NCI-H2029 (cell line): Measurements from ENCODE around the gene LRPPRC.

ENCODE experiments used
- DNase-seq: peaks from one replicate; lab custom pipeline; 2025; lab: John Stamatoyannopoulos, UW

The LRPPRC gene

GRCh38 chr2:43854671-43855070, 141.1 kb downstream of the LRPPRC start:
- DNase-seq = no peak

- DNase-seq = no peak
These were observed 142.4 kb downstream of the LRPPRC start for GRCh38 chr2:43853141-43854081.

DNA sequence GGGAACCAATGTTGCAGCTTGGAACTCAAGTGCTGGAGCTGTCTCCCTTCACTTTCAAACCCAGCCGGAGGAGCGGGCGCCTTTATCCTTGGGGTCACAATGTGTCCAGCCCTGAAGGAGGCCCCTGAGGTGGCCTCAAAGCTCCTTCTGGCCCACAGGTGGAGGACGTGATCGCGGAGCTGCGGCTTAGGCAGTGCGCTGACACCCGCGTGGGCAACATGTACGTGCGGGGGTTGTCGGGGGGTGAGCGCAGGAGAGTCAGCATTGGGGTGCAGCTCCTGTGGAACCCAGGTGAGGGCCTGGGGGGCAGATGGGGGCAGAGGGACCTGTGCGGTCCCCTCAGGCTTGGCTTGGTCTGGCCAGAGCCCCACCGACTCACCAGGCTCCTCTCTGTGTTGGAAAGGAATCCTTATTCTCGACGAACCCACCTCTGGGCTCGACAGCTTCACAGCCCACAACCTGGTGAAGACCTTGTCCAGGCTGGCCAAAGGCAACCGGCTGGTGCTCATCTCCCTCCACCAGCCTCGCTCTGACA, 143.5 kb downstream of the LRPPRC start:
- DNase-seq = no peak

DNA sequence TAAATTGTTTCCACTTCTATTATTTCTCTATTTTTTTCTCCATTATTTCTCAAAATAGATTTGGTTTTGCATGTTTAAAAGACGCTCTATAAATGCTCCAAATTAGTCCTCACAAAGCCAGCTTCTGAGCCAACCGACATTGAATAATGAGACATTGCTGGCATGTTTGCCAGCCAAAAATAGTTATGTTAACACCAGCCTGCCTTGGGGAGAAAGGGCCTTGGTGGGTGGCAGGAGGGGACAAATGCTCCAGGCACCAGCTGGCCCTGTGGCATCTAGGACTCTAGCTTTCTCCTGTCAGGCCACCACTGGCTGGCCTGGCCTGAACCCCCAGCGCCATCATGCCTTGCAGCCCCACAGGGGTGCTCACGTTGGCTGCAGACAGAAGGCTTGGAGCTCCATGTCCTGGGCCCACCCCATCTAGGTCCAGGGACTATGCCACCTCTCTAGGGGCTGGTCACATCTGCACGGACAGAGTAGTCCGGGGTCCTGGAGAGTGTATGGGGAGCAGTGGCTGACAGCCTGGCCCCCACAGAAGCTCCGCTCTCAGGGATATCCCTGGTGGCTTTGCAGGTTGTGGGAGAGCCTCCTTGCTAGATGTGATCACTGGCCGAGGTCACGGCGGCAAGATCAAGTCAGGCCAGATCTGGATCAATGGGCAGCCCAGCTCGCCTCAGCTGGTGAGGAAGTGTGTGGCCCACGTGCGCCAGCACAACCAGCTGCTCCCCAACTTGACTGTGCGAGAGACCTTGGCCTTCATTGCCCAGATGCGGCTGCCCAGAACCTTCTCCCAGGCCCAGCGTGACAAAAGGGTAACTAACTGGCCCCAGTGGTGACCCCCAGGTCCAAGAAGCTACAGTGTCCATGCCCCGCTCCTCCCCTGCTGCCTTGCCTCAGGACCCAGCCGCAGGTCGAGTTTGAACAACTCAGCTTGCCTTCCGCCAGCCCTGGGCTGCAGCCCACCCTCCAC, 144.5 kb downstream of the LRPPRC start:
- DNase-seq = no peak

DNA sequence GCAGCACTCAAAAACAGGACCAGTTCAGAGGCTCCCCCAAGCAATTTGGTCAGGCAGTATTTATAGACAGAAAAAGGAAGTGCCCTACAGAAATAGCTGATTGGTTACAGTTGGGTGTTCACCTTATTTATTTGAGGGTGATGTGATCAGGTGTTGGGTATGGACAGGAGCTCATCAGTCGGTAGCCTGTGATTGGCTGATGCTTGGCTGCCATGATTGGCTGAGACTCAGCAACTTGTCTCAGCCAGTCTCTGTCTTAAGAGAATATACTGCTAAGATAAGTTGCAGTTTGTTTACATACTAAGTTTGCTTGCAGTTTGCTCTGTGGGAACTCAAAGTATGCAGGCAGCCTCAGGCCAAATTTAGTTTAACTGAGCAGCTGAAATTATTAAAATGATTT, 147.6 kb downstream of the LRPPRC start:
- DNase-seq = no peak

DNA sequence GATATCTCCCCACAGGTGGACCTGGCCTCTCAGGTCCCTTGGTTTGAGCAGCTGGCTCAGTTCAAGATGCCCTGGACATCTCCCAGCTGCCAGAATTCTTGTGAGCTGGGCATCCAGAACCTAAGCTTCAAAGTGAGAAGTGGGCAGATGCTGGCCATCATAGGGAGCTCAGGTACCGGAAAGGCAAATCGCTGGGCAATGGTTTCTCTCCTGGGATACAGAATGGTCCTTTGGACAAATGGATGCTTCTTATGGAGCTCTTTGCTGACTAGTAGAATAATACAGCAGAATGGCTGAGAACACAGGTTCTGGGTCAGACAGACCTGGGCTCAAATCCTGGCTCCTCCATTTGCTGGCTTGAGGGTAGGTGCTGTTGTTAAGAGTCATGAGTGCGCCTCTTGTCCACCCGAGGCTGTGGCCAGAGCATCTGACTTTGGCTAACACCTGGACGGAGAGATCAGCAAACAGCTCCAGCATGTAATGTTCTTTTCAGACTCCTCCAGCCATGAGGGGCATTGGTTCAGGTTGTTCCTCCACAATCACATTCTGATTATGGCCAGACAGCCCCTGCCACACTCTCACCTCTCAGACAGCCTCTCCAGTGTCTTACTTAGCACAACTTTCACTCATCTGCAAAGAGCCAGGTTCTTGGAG, 149.5 kb downstream of the LRPPRC start:
- no peak for DNase-seq

DNA sequence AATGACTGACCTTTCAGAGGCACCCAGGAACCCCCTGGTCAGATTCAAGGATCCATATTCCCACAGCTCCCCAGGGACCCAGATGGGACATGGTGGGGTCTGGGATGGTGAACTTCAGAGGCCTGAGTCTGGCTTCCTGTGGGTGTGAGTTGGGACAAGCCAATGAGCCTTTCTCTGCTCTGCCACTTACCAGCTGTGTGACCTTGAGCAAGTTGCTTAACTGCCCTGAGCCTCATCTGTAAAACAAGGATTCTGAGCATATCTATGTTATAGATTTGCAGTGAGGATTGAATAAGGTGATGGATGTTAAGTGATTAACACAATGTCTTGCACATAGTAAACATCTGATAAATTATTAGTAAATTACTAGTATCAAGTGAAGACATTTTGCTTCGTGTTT, 150.6 kb downstream of the LRPPRC start:
- no peak for DNase-seq

DNA sequence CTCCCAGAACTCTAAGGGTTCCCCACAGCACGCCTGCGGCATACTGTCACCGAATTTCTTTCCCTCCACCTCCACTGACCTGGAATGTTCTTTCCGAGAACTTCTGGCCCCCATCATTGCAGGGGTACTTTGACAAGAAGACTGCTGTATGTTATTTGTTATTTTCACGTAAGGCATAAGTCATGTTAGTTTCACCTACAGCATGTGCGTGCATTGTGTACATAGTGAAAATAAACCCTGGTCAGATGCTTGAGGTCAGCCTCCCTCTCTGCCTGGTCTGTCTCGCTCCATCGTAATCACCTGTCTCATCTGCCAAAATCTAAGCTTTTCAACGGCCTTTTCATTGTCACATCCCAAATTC, 152.9 kb downstream of the LRPPRC start:
- no peak for DNase-seq

DNA sequence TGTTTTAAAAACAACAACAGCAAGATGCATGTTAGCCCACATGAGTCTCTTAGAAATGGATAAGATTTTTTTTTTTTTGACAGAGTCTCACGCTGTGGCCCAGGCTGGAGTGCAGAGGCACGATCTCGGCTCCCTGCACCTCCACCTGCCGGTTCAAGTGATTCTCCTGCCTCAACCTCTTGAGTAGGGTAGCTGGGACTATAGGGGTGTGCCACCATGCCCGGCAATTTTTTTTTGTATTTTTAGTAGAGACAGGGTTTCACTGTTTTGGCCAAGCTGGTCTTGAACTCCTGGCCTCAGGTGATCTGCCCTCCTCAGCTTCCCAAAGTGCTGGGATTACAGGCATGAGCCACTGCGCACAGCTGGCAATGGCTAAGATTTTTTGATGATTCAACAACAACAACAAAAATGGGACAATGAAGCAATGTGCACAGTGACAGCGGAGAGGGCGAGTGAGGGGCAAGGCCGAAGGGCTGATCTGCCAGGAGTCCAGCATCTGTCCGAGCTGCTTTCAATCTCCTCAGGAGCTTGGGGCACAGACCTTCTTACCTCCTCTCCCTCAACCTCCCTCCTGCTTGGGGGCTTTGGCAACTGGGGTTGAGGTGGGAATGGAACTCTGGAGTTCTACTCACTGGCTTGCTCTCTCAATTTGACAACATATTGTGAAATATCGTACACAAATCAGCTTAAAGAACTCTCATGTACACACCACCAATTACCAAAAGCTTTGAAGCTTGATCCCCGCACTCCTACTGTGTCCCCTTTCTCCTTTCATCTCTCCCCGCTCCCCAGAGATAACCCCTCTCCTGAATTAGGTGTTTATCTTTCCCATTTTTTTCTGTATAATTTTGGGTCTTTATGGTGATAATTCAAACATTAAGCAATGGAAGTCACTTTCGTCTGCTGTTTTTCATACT, 153.6 kb downstream of the LRPPRC start:
- DNase-seq = no peak

DNA sequence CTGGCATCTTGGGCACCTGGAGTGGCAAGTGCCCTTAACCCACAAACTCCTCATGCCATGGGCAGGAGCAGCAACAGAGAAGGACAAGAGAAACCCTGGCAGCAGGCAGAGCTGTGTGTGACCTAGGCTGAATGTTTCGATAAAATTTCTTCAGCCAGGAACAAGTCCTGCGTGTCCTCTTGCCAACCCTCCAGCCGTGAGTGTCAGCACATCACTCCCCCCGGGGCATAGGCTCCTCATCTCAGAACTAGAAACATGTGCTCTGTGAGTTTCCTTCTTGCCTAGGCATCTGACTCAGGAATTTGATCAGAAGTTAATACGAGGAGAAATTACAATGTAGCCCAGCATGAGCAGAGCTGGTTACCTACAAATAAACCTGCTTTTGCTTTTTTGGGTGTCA, 154.8 kb downstream of the LRPPRC start:
- DNase-seq = no peak

DNA sequence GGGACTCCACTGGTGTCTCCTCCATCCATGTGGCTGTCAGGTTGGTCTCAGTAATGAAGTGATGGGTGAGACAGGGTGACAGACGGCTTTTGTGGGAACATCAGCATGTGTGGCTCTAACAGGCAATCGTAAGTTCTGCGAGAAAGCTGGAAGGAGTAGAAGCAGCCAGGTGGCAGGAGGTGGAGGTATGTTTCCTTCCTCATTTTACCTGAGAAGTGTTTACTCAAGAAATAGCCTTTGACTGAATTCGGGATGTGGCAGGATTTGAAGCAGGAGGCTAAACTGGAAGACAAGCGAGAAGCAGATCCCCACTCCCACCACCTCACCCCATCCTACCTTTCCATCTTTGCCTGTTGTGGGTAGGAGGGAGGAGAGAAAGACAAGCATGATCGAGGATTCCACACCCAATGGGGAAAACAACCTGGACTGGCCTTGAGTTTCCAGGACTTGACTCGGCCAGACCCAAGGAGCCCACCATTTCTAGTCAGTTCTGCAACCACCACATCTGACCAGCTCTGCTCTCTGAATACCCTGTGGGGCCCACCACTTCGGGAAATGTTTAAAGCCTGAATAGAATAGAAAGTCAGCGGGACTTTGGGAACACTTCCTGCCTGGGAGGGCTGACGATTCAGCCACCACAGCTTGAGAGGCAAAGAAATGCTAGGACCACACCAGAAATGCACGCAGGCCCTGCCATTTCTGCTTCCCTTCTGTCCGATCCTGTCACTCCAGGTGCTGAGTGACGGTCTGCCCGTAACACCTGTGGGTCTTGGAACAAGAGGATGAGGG, 155.8 kb downstream of the LRPPRC start:
- DNase-seq = no peak

- DNase-seq = no peak
These were observed 157.1 kb downstream of the LRPPRC start, which contains the start of the genes ABCG5 and ABCG8 for GRCh38 chr2:43838560-43839267. Gene ABCG5 (minus strand): TSS chr2:43838839. CDS start chr2:43838679, 160 bp downstream. Gene ABCG8 (plus strand): TSS chr2:43838971. CDS start chr2:43839054, 83 bp downstream.

- DNase-seq = no peak
These were observed 157.8 kb downstream of the LRPPRC start for GRCh38 chr2:43837831-43838559.

GRCh38 chr2:43837033-43837432, 158.8 kb downstream of the LRPPRC start:
- DNase-seq = no peak
